CD4-positive, alpha-beta T cell treated with Interleukin-17A for 4 hours (primary cell): ENCODE measurements around the gene ZBED2.
A peak's percentile ranks its signal among the peaks of the same experiment; 100 is the strongest.
"Not testable (repeated sequence)": the region's sequence is repeated elsewhere in the genome, so short reads cannot be mapped to it uniquely, and the experiment has no call there.

Experiments
- DNase-seq: peaks from one replicate; pipeline ENCODE4 v3.0.0-alpha.2; 2020; ENCODE audit warnings: mixed read lengths

ZBED2 gene

DNA sequence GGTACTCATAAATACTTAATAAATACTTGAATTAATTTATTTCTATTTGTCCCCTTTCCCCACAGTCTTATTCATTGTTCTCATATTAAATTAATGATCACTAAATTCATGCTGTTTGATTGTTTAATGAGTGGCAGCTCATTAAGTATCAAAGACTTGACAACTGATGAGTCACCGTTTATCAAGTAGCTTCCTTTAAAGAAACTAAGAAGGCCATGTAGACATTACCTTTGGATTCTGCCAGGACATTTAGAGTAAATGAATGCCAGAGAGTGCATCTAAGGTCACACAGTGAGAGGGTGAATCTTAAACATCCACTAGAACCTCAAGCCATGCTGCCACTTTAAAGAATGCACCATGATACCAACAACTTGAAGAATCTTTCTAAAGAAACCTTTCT is 23.9 kb downstream of the ZBED2 start:
- no peak for DNase-seq

- DNase-seq: no peak
These were observed 24.6 kb downstream of the ZBED2 start for GRCh38 chr3:111570404-111571030.

DNA sequence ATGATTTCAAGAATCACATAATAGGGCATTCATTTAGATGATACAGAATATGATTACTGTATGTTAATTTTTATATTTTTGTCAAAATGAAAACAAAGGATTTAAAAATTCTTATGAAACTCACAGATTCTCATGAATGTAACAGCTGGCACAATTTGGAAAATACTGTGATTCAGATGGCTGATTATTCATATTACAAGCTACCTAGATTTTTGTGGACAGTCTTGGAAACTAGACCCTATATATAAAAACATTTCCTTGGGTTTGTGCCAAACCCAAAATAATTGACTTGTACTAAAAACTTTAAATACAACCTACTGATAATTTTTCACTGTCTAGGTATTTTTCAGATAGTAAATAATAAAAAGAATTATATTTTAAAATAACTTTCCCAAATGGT is 26.2 kb downstream of the ZBED2 start:
- DNase-seq: no peak

DNA sequence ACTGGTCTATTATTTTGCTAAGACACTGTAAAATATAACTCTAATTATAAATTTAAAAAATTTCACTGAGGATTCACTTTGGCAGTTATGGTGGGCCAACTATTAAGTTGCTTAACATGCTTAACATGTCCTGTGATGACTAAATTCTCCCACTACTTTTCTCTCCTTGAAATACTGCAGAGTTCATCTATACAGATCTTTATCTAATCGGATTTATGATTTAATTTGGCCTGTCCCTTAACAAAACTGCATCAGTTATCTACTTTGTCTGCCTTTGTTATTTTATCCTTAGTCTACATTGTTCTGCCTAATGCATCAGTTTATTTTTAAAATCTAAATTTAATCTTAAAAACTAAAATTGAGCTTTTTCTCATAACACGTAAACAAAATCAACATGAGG is 26.8 kb downstream of the ZBED2 start:
- no peak for DNase-seq

DNA sequence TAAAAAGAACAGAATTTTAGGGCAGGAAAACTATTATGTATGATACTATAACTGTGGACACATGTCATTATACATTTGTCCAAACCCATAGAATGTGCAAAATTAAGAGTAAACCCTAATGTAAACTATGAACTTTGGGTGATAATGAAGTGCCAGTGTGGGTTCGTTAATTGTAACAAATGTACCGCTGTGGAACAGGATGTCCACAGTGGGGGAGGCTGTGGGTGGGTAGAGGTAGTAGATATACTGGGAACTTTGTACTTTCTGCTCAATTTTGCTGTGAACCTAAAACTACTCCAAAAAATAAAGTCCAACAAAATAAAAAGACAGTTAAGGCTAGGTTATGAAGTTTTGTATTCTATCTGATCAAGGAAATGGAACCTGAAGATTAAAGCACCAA is 28.3 kb downstream of the ZBED2 start:
- no peak for DNase-seq

- not testable (repeated sequence) for DNase-seq
These were observed 33.2 kb downstream of the ZBED2 start for GRCh38 chr3:111561902-111562301.

DNA sequence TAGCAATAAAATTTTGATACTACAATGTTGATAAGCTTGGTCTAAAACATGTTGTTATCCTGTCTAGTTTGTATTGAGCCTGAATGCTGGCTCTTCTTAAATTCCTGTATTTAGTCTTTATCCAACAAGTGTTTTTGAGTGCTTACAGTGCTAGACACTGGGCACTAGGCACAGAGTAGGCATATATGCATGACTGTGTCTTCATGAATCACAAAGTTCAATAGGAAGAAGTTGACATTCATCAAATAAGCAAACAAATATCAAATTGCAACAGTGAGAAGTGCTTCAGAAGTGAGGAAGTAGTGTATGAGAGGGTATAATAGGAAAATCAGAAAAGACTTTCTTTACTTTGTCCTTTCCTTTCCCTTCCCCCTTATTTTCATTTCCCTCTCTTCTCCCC is 46.4 kb downstream of the ZBED2 start:
- DNase-seq: peak; percentile 24

DNA sequence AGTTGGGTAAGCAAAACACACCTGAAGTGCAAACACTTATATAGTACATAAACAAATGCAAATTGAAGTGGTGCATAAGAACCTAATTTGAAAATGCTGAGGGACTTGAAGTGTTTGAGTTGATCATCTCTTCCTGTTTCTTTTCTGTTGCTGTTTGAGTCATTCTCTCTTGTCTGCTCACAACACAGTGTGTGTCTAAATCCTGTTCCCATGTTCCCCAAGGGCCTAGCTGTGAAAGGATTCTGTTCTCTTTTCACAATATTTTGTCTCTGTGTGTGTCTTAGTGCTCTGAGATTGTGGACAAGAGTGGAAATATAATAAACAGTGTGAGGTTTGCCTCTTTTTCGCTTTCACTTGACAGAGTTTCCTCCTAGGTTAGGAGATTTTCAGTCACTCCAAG is 47.1 kb downstream of the ZBED2 start:
- DNase-seq: peak; percentile 25

DNA sequence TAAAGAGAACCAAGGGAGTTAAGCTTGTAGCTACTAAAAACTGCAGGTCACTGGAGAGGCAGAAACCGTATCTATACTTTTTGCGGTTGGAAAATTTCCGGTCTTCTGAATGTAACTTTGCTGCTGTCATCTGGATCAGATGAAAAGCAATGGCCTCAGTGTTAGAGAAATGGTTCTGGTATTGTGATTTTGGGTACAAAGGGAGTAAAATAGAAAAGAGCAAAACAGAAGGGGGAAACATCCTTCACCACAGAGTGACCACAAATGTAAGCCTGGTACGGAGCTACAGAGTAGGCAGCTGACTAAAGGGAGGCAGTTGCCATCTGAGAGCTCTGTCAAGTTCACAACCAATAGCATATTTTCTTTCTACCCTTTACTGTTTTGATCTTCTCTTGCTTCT is 47.5 kb downstream of the ZBED2 start:
- DNase-seq: peak; percentile 63

DNA sequence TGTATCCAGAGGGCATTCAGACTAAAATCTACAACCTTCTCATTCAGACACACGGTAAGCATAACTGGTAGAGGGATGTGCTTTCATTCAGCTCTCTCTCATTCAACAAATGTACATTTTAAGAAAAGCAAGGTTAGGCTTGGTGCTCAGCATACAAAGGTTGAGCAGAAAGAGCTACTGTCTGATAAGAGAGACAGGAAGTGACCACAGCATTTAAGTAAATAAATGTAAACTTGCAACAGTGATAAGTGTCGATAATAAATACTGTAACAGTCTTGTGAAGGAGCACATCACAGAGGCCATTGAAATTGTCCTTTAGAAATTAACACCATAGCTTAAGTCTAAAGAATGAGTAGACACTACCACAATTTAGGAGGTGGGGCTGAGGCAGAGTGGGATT is 49.8 kb downstream of the ZBED2 start:
- DNase-seq: no peak
